ENCODE results near the gene PDE10A.

DNA sequence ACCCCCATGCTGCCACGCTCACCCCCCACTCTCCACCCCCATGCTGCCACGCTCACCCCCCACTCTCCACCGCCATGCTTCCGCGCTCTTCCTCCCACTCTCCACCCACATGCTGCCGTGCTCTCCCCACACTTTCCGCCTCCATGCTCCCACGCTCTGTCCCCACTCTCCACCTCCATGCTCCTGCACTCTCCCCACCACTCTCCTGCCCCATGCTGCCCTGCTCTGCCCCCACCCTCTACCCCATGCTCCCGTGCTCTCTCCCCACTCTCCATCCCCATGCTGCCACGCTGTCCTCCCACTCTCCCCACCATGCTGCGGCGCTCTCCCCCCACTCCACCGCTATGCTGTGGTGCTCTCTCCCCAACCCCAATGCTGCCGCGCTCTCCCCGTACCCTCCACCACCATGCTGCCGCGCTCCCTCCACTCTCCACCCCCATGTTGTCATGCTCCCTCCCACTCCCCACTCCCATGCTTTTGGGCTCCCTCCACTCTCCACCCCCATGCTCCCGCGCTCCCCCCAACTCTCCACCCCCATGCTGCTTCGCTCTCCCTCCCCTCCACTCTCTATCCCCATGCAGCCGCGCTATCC, 46.0 kb upstream of the PDE10A start:
- TF ChIP-seq, protein P1, sequence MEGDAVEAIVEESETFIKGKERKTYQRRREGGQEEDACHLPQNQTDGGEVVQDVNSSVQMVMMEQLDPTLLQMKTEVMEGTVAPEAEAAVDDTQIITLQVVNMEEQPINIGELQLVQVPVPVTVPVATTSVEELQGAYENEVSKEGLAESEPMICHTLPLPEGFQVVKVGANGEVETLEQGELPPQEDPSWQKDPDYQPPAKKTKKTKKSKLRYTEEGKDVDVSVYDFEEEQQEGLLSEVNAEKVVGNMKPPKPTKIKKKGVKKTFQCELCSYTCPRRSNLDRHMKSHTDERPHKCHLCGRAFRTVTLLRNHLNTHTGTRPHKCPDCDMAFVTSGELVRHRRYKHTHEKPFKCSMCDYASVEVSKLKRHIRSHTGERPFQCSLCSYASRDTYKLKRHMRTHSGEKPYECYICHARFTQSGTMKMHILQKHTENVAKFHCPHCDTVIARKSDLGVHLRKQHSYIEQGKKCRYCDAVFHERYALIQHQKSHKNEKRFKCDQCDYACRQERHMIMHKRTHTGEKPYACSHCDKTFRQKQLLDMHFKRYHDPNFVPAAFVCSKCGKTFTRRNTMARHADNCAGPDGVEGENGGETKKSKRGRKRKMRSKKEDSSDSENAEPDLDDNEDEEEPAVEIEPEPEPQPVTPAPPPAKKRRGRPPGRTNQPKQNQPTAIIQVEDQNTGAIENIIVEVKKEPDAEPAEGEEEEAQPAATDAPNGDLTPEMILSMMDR (IDR thresholded peaks at IDR 0.05), result no peak
- TF ChIP-seq POLR2AphosphoS5 (IDR thresholded peaks at IDR 0.05) (no peak), EP300 (IDR thresholded peaks at IDR 0.05) (no peak), POLR2A (IDR thresholded peaks at IDR 0.05; ENCODE audit: low read depth) (no peak)

Measured in esophagus muscularis mucosa (tissue), 4 donors.